Umbilical cord (tissue), 2 donors: ENCODE results near the gene KCNQ5. TPM values are rescaled to one million over a fixed set of nuclear protein-coding genes. Genes with fewer than 3 reads are reported as not detected.
A peak's percentile ranks its signal among the peaks of the same experiment; 100 is the strongest.

Experiments used
- DNase-seq: peaks from one replicate; pipeline ENCODE4 v3.0.0-alpha.2; 2015; ENCODE audit warnings: low spot score
- total RNA-seq: library from RNA; depleted of rRNA; stranded (reverse); fragments of >200 nt; gene quantifications from one replicate; pipeline ENCODE4 v1.2.3, GENCODE V29; 2014; ENCODE audit warnings: low replicate concordance; ENCODE audit not compliant: insufficient read depth

KCNQ5 gene
- total RNA-seq, 1 donor from 2014 or later, result 28.2 TPM

DNA sequence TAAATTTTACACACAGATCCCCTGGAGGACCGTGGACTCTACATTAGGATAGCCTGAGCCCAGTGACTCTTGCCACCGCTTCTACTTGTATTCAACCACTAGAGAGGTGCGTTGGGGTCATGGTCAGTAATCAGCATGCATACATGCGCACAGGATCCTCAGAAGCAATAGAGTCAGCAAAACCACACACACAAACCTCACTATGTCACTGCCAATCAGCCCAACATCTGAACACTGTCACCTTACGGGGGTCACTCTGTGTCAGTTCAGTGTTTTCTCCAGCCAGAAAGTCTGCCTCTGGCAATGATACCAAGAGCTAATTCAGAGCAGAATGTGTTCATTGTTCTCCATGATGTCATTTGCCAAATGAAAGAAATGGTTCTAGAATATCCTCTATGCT, 378.1 kb downstream of the KCNQ5 start:
- DNase-seq, result no peak

GRCh38 chr6:73000460-73000859, 378.6 kb downstream of the KCNQ5 start:
- DNase-seq, result no peak

DNA sequence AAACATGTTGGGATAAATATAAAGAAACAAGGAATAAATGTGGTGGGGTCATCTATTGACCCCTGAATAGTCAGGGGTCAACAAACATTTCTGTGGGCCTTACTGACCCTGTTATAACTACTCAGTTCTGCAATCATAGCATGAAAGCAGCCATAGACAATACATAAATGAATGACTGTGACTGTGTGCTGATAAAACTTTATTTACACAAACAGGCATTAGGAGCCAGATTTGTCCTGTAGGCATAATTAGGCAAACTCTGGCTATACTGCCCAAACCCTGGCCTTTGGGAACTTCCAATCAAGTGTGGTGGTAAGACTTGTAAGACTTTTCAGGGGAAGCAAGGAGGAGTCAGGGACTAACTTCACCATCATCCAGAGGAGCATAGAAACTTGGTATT, 380.7 kb downstream of the KCNQ5 start:
- DNase-seq, result no peak

DNA sequence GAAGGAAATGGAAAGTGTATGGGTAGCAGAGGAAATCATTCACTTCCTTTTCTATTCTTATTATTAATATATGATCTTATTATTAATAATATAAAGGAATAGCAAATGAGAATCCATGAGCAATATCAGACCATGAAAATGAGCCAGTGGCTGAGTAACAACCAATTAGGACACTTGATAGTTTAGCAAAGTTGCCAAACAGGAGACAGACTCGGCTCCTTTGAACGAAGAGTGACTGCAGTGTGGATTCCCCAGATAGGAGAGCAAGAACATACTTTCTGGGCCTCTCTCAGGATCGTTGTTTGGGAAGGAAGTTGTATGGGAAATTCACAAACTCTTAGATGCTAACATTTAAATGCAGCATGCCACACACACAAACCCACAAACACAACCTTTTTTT, 381.4 kb downstream of the KCNQ5 start:
- DNase-seq, result no peak

GRCh38 chr6:73004231-73004630, 382.4 kb downstream of the KCNQ5 start:
- DNase-seq, result no peak

- DNase-seq, result no peak
These were observed 383.0 kb downstream of the KCNQ5 start for GRCh38 chr6:73004861-73005260.

DNA sequence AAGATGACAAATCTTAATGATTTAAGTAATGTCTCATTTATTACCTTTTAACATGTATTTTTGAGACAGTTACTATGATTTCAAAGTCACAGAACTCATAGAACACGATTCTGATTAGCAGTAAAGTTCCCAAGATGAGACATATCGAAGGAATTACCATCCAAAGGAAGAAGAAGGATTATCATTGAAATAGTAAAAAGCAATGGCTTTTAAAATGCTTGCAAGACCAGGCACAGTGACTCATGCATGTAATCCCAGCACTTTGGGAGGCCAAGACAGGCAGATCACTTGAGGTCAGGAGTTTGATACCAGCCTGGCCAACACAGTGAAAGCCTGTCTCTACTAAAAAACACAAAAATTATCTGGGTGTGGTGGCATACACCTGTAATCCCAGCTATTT, 384.3 kb downstream of the KCNQ5 start:
- DNase-seq, result peak; percentile 53

GRCh38 chr6:73011945-73012344, 390.1 kb downstream of the KCNQ5 start:
- no peak for DNase-seq

GRCh38 chr6:73017476-73017875, 395.6 kb downstream of the KCNQ5 start:
- DNase-seq, result peak; percentile 68

DNA sequence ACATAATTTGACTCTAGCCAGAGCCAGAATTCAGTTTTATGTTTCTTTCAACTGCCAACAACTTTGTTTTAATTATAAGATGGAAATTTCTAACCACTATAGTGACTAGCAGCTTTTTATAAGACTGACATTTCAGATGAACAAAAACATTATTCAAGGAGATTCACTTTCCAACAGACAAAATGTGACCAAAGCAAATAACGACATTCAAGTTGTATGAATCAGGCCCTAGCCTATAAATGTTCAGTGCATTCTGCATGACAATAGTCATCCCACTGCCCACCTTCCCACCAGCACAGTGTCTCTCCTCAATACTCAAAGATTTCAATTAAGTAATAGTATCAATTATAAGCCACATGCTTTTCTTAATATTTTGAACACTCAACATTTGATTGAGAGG, 402.7 kb downstream of the KCNQ5 start:
- no peak for DNase-seq

DNA sequence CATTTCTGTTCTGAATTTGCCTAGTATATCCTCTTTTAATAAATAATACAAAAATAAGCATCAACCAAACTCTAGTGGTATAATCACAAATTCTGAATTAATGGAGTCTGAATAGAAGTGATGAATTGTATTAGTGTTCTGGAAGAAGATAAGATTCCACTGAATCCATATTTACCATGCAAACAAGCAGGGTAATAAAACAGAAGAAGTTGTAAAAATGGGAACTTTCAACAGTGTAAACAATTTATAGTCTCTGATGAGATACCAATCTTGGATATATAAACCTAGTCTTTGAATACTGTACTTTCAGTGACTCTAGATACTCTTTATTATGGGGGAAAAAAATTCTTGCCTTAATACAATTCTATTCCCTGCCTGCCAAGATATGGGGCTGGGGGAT, 405.8 kb downstream of the KCNQ5 start:
- no peak for DNase-seq

DNA sequence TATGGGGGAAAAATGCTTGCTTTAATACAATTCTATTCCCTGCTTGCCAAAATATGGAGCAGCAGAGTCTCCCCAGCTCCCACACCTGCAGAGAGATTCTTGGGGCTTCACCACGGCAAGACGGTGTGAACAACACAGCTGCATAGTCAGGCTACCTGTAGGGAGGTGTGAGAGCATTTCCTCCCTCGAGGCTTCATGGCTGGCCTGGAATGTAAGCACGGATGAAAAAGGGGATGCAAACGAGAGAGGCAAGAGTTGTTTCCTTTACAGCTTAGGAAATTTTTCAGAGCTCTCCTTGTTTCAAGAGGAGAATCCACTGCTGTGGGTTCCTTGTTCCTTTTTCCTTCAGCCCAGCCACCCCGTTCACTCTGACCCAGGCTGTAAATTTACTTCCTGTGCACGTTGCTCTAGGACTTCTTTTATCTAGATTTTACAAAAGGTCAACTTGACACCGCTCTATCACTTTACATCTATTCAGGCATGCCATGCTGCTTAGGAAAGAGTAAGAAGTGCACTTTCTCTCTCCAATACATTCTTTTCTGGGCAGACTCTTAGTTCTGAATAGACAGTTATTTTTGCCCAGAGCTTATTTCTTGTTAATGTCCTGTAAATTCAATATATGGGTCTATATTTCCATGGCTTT, 406.4 kb downstream of the KCNQ5 start:
- no peak for DNase-seq

DNA sequence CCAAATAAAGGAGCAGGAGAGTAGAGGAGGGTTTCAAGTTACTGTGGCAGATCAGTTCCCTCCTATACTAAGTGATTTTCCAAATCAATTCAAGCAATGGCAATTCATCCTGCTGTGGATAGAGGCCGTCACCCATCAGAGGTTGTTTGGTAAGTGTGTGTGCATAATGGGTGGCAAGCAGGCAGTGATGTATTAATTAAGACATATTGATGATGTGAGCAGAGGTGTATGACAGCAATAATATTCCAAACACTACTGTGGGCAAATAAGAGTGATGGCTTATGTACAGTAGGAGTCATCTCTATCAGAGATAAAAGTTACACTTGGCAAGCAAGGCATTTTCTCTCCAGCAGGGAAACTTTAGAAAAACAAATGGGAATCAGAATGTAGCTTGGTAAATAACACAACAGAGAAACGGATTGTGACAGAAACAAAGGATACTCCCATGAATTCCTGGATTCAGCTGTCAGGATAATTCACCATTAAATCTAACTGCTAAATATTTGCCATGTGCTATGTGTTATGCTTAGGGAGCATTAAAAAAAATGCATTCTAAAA, 407.1 kb downstream of the KCNQ5 start:
- DNase-seq, result no peak

DNA sequence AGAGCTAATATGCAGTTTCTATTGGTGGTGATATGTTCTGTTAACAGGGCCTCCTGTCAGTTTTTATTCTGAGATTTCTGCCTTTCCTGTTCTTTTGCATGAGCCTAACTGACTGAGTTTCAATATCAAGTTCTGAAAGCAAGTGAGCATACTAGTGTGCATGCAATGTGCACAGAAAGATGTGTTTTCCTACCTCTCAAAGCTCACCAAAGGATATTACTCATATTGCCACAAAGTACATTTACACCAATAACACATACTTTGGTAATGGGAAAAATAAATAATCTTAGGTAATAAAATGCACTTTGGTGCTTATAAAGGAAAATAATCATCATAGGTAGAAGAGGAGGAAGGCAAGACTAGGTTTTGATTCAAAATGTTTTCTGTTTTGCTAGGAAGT, 408.4 kb downstream of the KCNQ5 start:
- DNase-seq, result no peak

DNA sequence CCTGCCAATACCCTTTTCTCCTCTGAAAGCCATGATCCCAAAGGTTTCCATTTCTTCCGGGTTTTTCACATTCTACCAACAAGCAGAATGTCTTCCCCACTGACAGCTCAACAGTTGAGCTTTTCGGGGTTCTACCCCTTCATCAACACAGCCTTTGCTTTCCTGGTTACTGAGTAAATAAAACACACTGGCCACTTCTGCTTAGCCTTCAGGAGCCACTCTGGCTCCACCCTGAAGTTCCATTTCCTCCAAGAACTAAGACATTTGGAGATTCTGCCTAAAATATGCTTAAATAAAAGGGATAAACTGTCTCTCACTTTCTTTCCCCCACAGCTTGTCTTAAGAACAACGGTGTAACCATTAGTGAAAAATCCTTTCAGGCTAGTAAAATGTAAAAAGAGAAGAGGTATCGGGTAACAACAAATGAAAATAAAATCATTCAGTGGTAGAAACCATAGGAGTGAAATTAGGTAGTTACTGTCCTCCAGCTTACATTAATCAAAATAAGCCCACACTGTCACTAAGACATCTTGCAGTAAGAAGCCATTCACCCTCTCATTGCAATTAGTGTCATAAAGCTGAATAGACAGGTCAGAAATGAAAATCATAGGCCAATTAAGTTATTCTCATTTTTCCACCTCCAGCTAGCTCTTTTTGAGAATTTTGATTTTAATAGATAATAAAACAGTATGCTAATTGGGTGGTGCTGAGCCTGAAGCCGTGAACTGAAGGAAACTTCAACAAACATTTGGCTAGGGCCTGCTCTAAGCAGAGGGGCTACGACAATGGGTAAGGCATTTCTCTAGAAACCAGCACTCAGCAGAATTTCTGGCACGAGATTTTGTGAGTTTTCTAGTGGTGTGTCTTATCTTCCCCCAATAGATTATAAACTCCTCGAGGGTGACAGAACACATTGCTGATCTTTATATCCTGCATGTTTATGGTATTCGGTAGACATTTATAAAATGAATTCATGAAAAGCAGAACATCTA, 409.2 kb downstream of the KCNQ5 start:
- no peak for DNase-seq

- DNase-seq, result no peak
These were observed 410.7 kb downstream of the KCNQ5 start for GRCh38 chr6:73032586-73032985.

DNA sequence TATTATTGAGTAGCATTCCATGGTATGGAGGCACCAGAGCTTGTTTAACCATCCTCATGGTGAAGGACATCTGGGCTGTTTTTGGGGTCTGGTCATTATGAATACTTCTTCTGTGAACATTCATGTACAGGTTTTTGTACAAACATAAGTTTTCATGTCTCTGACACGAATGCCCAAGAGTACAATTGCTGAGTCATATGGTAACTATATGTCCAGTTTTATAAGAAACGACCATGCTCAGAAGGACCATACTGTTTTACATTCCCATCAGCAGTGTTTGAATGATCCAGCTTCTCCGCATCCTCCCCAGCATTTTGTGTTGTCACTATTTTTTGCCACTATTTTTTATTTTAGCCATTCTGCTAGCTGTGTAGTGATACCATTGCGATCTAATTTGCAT, 414.8 kb downstream of the KCNQ5 start:
- no peak for DNase-seq

GRCh38 chr6:73041051-73041450, 419.2 kb downstream of the KCNQ5 start:
- DNase-seq, result no peak

DNA sequence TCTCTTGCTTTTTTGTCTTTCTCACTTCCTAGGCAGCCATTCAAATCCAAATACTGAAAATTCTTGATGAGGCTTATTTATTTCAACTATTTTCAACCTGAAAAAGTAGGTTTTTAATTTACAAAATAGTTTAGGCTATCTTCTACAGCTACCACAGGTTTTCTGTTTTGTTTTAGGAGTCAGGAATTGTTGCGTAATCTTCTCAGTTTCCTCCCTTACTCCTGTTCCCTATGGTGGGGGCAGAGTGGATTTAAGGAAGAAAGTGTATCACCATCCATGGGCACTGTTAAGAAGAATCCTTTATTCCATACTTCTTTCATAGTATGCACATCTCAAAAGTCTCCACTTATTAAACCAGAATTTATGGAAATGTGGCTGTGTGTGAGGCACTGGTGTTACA, 421.0 kb downstream of the KCNQ5 start:
- DNase-seq, result no peak

DNA sequence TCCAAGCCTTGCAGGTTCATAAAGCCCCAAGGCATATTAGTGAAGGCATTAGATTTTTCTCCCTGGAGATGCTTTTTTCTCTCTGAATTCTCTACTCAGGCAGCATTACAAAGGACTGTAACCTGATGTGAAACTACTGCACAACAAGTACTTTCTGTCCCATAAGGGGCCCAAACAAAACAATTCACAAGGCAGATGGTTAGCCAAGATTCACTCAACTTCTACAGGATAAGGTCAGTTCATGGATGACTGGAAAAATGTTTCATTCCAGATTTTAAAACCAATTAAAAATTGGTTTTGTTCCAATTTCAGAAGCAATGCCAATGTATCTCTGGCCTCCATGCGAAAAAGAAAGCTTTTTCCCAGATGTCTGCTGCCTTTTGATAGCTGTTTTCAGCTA, 421.6 kb downstream of the KCNQ5 start:
- DNase-seq, result no peak

- no peak for DNase-seq
These were observed 423.7 kb downstream of the KCNQ5 start for GRCh38 chr6:73045609-73046008.

- no peak for DNase-seq
These were observed 425.9 kb downstream of the KCNQ5 start for GRCh38 chr6:73047801-73048200.
